NCI-H1105 treated with DMSO at 0.1 percent for 48 hours (cell line): ENCODE measurements around the gene BICC1.
A peak's percentile ranks its signal among the peaks of the same experiment; 100 is the strongest.

Experiments
- DNase-seq: peaks from one replicate; lab custom pipeline; 2025; lab: John Stamatoyannopoulos, UW

The BICC1 gene

GRCh38 chr10:58515291-58515941 lies 2.7 kb downstream of the BICC1 start:
- DNase-seq: no peak

GRCh38 chr10:58516119-58516518 lies 3.4 kb downstream of the BICC1 start:
- DNase-seq: no peak

GRCh38 chr10:58516671-58517070 lies 4.0 kb downstream of the BICC1 start:
- DNase-seq: no peak

GRCh38 chr10:58517081-58517480 lies 4.4 kb downstream of the BICC1 start:
- no peak for DNase-seq

- no peak for DNase-seq
These were observed 5.1 kb downstream of the BICC1 start for GRCh38 chr10:58517491-58518355.

- no peak for DNase-seq
These were observed 6.1 kb downstream of the BICC1 start for GRCh38 chr10:58518775-58519174.

GRCh38 chr10:58529077-58529728 lies 16.5 kb downstream of the BICC1 start:
- DNase-seq: no peak

GRCh38 chr10:58531084-58531695 lies 18.5 kb downstream of the BICC1 start:
- peak; percentile 21 for DNase-seq

GRCh38 chr10:58535311-58535710 lies 22.6 kb downstream of the BICC1 start:
- no peak for DNase-seq

GRCh38 chr10:58543141-58543540 lies 30.5 kb downstream of the BICC1 start:
- DNase-seq: no peak

GRCh38 chr10:58544135-58544534 lies 31.5 kb downstream of the BICC1 start:
- DNase-seq: no peak

GRCh38 chr10:58545427-58545826 lies 32.8 kb downstream of the BICC1 start:
- DNase-seq: no peak

GRCh38 chr10:58546137-58546536 lies 33.5 kb downstream of the BICC1 start:
- DNase-seq: no peak

- DNase-seq: no peak
These were observed 34.2 kb downstream of the BICC1 start for GRCh38 chr10:58546722-58547445.

GRCh38 chr10:58547963-58548362 lies 35.3 kb downstream of the BICC1 start:
- DNase-seq: no peak

- no peak for DNase-seq
These were observed 41.6 kb downstream of the BICC1 start for GRCh38 chr10:58554316-58554715.

GRCh38 chr10:58555170-58555929 lies 42.7 kb downstream of the BICC1 start:
- DNase-seq: no peak

- no peak for DNase-seq
These were observed 43.2 kb downstream of the BICC1 start for GRCh38 chr10:58555930-58556311.

GRCh38 chr10:58556516-58557165 lies 44.0 kb downstream of the BICC1 start:
- DNase-seq: no peak

GRCh38 chr10:58557714-58558113 lies 45.0 kb downstream of the BICC1 start:
- no peak for DNase-seq

GRCh38 chr10:58560068-58560467 lies 47.4 kb downstream of the BICC1 start:
- no peak for DNase-seq
